GM12878 (cell line): ENCODE measurements around the gene CHRM5. TPM values are rescaled to one million over a fixed set of nuclear protein-coding genes. Genes with fewer than 3 reads are reported as not detected.
A peak's percentile ranks its signal among the peaks of the same experiment; 100 is the strongest.

Experiments used
- ATAC-seq: fragments of 200-7000 bp; cut with Tn5 transposase; 3 replicates; pipeline ENCODE4 v1.9.1; 2020; ENCODE audit warnings: mild to moderate bottlenecking, moderate library complexity
- BruUV-seq: library from RNA; stranded (reverse); fragments of 400-500 nt; replicated peaks from 2 replicates; lab custom pipeline; 2021; lab: Mats Ljungman, UMichigan
- CTCF ChIA-PET: fragments of 300-600 bp; sonication (Branson Sonifier 250); formaldehyde crosslinking; extraction: SDS; loops from one replicate; lab custom pipeline; 2021; ENCODE audit warnings: inconsistent platforms; lab: Yijun Ruan, JAX
- POLR2A ChIA-PET: fragments of 350-600 bp; formaldehyde crosslinking; extraction: SDS; loops from one replicate; lab custom pipeline; 2021; ENCODE audit warnings: inconsistent platforms; lab: Charles Lee
- RAD21 ChIA-PET: fragments of 300-600 bp; sonication (Branson Sonifier 250); formaldehyde crosslinking; loops from one replicate; lab custom pipeline; 2023; ENCODE audit warnings: antibody characterized with exemption; ENCODE audit not compliant: unreplicated experiment; lab: Charles Lee
- SMC1A ChIA-PET: fragments of 300-600 bp; sonication (Branson Sonifier 250); formaldehyde crosslinking; loops from one replicate; lab custom pipeline; 2023; ENCODE audit not compliant: unreplicated experiment, uncharacterized antibody; lab: Charles Lee
- DNase-seq: peaks from one replicate; pipeline ENCODE4 v3.0.0-alpha.2; 2011; ENCODE audit warnings: low read depth, low spot score
- FAIRE-seq: peaks from 3 replicates; lab custom pipeline; 2011; peaks lifted over from hg19 to GRCh38; lab: Jason Lieb, UNC
- H2AFZ ChIP-seq: 2 replicates; pipeline ENCODE4 v1.6.0; 2011; ENCODE audit warnings: low read depth, low read length, control low read depth; ENCODE audit not compliant: control insufficient read depth
- H3K27ac ChIP-seq: 2 replicates; pipeline ENCODE4 v1.5.1; 2011; ENCODE audit warnings: control low read depth; ENCODE audit not compliant: control insufficient read depth, insufficient read depth
- H3K27me3 ChIP-seq, 2 experiments: replicated peaks in 1 of 2; 2 replicates each; pipeline versions ENCODE4 v1.6.0 to v1.6.1; 2011; ENCODE audit warnings: low read length in 1 of 2; ENCODE audit not compliant: control insufficient read depth in 2 of 2, insufficient read depth in 2 of 2
- H3K36me3 ChIP-seq, 2 experiments: 2 replicates each; pipeline ENCODE4 v1.5.1; 2011; ENCODE audit warnings: low read length in 1 of 2; ENCODE audit not compliant: control insufficient read depth in 2 of 2, insufficient read depth in 2 of 2
- H3K4me1 ChIP-seq: 2 replicates; pipeline ENCODE4 v1.6.1; 2011; ENCODE audit warnings: mild to moderate bottlenecking, low read length, moderate library complexity, mixed read lengths; ENCODE audit not compliant: control insufficient read depth, insufficient read depth
- H3K4me2 ChIP-seq: 2 replicates; pipeline ENCODE4 v1.6.0; 2011; ENCODE audit warnings: control low read depth; ENCODE audit not compliant: control insufficient read depth, insufficient read depth
- H3K4me3 ChIP-seq: fragments of 200-600 bp; sonication (generic); 2 replicates; pipeline ENCODE4 v1.5.1; 2016
- H3K79me2 ChIP-seq: 2 replicates; pipeline ENCODE4 v1.6.0; 2011; ENCODE audit warnings: low read length; ENCODE audit not compliant: control insufficient read depth, insufficient read depth
- H3K9ac ChIP-seq: 2 replicates; pipeline ENCODE4 v1.8.0; 2011; ENCODE audit warnings: low read length, control low read depth, mixed read lengths; ENCODE audit not compliant: control insufficient read depth, insufficient read depth
- H3K9me3 ChIP-seq: replicated peaks from 3 replicates; pipeline ENCODE4 v1.5.1; 2011; ENCODE audit warnings: mild to moderate bottlenecking, low read length; ENCODE audit not compliant: control insufficient read depth, insufficient read depth
- H4K20me1 ChIP-seq: 2 replicates; pipeline ENCODE4 v1.6.0; 2011; ENCODE audit not compliant: control insufficient read depth, insufficient read depth
- BACH1 ChIP-seq: fragments of 450-650 bp; IDR thresholded peaks from 2 replicates; pipeline ENCODE4 v1.6.1; 2017; ENCODE audit warnings: mild to moderate bottlenecking, borderline replicate concordance
- EZH2 ChIP-seq: IDR thresholded peaks from 2 replicates; pipeline ENCODE4 v1.6.1; 2012; ENCODE audit warnings: low read depth, mild to moderate bottlenecking, control low read depth, inconsistent platforms, low read length, borderline replicate concordance; ENCODE audit not compliant: control insufficient read depth
- JUND ChIP-seq: IDR thresholded peaks from 2 replicates; pipeline ENCODE4 v1.6.1; 2012; ENCODE audit warnings: low read depth, mild to moderate bottlenecking, low read length, improper control_type of control experiment, moderate library complexity
- KDM1A ChIP-seq: fragments of 200-600 bp; sonication (generic); IDR thresholded peaks from 2 replicates; pipeline ENCODE4 v1.6.1; 2016; ENCODE audit warnings: borderline replicate concordance
- LARP7 ChIP-seq: fragments of 450-650 bp; IDR thresholded peaks from 2 replicates; pipeline ENCODE4 v1.6.1; 2017; ENCODE audit warnings: mild to moderate bottlenecking
- MTA3 ChIP-seq: IDR thresholded peaks from 2 replicates; pipeline ENCODE4 v1.6.1; 2012; ENCODE audit warnings: low read length, inconsistent platforms, borderline replicate concordance
- NBN ChIP-seq: fragments of 450-650 bp; IDR thresholded peaks from 2 replicates; pipeline ENCODE4 v1.6.1; 2016
- PAX8 ChIP-seq: fragments of 450-650 bp; IDR thresholded peaks from 2 replicates; pipeline ENCODE4 v1.6.1; 2017; ENCODE audit warnings: mild to moderate bottlenecking, moderate library complexity
- POLR2A ChIP-seq: IDR thresholded peaks from 2 replicates; pipeline ENCODE4 v1.6.1; 2011; ENCODE audit warnings: low read depth, mild to moderate bottlenecking, low read length
- SP1 ChIP-seq: IDR thresholded peaks from one replicate; pipeline ENCODE4 v1.6.1; 2011; ENCODE audit warnings: low read depth, low read length
- ZNF622 ChIP-seq: fragments of 450-650 bp; IDR thresholded peaks from 2 replicates; pipeline ENCODE4 v1.6.1; 2017; ENCODE audit warnings: mild to moderate bottlenecking, inconsistent platforms
- WGBS: methylation state at CpG from one replicate; pipeline ENCODE4 v1.1.6; 2016; ENCODE audit warnings: low lambda C conversion rate; ENCODE audit not compliant: insufficient replicate concordance, insufficient coverage; ENCODE audit errors: missing lambda C conversion rate; 5-methylcytosine and 5-hydroxymethylcytosine counted together
- in situ Hi-C: fragments of 300-500 bp; cut with MboI; formaldehyde crosslinking; loops from 9 replicates; pipeline ENCODE4 v1.14.3; 2018; ENCODE audit warnings: mixed read lengths
- intact Hi-C: fragments of 100-400 bp; cut with micrococcal nuclease; formaldehyde crosslinking; loops from one replicate; pipeline ENCODE4 v1.14.2; 2022; ENCODE audit not compliant: unreplicated experiment
- polyA plus RNA-seq, 11 experiments: library from polyadenylated mRNA; depleted of rRNA in 4 of 11; unstranded in 6 of 11; stranded (reverse) in 5 of 11; fragments of >200 nt; fragmentation: Nextera tagmentation in 4 of 11; fragmentation: Illumina TruSeq in 1 of 11; extraction: Ambion mirVana in 4 of 11; extraction: Trizol in 1 of 11; gene quantifications; 1 replicate in 1 of 11; 2 replicates in 10 of 11; pipeline versions ENCODE4 v1.2.1 to v1.2.3, GENCODE V29; 2011 to 2016; ENCODE audit warnings: inconsistent platforms in 2 of 11, missing spikeins in 2 of 11, low read depth in 1 of 11
- total RNA-seq, 4 experiments: library from RNA; depleted of rRNA in 3 of 4; stranded (reverse); fragments of >200 nt in 3 of 4; fragmentation: Illumina TruSeq in 1 of 4; extraction: Trizol in 1 of 4; gene quantifications; 2 replicates each; pipeline versions ENCODE4 v1.2.1 to v1.2.3, GENCODE V29; 2013 to 2021
- TF ChIP-seq, protein P1 (sequence below): IDR thresholded peaks from 2 replicates; pipeline ENCODE4 v1.6.1; 2011; ENCODE audit warnings: mild to moderate bottlenecking, low read depth, low read length, moderate library complexity; ENCODE audit not compliant: insufficient replicate concordance
- TF ChIP-seq, protein P2 (sequence below): fragments of 450-650 bp; IDR thresholded peaks from 2 replicates; pipeline ENCODE4 v1.6.1; 2017; ENCODE audit warnings: mild to moderate bottlenecking, moderate library complexity

Gene CHRM5
- total and polyA plus RNA-seq, 10 of the 15 experiments (the other 5 are each of a cell fraction or from before 2014, with no cell fraction given) = 0.01 to 0.10 (median 0.04) TPM; not detected in 6

DNA sequence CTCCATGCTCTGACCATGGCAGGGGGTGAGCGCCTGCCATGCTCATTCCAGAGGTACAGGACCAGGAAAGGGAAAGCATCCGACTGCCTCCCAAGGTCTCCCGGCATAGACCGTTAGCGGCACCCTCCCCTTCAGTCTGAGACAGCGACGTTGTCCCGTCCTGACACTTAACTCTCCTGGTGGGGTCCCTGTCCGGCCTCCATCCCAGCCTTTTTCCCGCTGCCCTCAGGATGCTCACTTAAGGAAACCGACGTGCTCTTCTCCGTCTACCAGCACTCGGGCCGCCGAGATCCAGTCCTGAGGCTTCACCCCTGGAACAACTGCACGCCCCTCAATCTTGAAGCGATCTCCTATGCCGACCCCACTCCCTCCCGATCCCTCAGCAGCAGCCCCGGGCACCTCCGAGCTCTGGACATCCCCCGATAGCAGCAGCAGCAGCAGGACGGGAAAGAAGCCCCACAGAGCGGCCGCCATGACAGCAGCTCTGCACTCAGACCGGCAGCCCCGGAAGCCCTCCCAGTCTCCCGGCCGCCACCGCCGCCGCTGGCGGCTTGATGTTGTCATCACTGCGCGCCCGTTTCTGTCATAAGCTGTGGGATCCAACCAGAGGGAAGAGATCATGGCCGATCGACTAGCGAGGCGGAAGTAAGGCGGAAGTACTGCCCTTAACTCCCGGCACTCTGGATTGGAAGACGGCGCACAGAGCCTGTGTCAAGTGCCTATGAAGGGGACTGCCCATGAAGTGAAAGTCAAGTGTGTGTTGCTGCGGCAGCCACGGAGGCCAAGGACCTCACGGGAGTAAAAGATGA, 133.3 kb downstream of the CHRM5 start, which contains the start of the genes EMC7 and PGBD4:
TSS of gene EMC7 (minus strand) at position 497 of the 809 bp plus-strand sequence. CDS start at position 474, 23 bp downstream.
TSS of gene PGBD4 (plus strand) at position 718 of the 809 bp plus-strand sequence. CDS start 449 bp downstream, outside the sequence.
- intact Hi-C loops (loop anchor here (5.0 to 10.0 kb wide), 2 partner anchors 266 to 483 kb away; partner anchors contain the start of genes GOLGA8B and LPCAT4), in situ Hi-C loops (loop anchor here (5.0 kb wide), 1 partner anchor 116 kb away; no protein-coding TSS in a partner anchor)
- peaks cover 55% of the 10 kb centered on the region for H3K79me2 ChIP-seq
- H3K9me3 ChIP-seq = no peaks in the 10 kb centered on the region
- BruUV-seq = TSS peak; percentile 82
- H3K4me2 ChIP-seq = peak within 1 kb of the TSS; percentile 48
- SMC1A ChIA-PET = interaction anchor here (0.9 to 1.0 kb wide), 2 partner anchors 107 to 123 kb away, joined by 3 to 4 read pairs; partner anchors contain the start of gene EMC4
- peak; percentile 97 for DNase-seq
- H3K27me3 ChIP-seq = no peaks in the 10 kb centered on the region
- 0 out of 4 replicates have a peak, but pooled peaks cover 0 to 3% of the 10 kb centered on the region in 2 experiments for H3K36me3 ChIP-seq
- CTCF ChIA-PET = interaction anchor here (0.7 kb wide), 2 partner anchors 108 to 483 kb away, joined by 4 read pairs; partner anchors contain the start of gene KATNBL1
- peak within 1 kb of the TSS; percentile 77 for H3K27ac ChIP-seq
- H3K4me3 ChIP-seq = peak within 1 kb of the TSS; percentile 92
- under 1% methylated on average over 47 of the region's 48 CpGs for WGBS
- H3K4me1 ChIP-seq = 0 out of 2 replicates have a peak, but pooled peaks cover 4% of the 10 kb centered on the region
- H2AFZ ChIP-seq = peak within 1 kb of the TSS; percentile 98
- RAD21 ChIA-PET = interaction anchor here (1.0 to 1.6 kb wide), 2 partner anchors 8 to 266 kb away, joined by 4 to 6 read pairs; no protein-coding TSS in a partner anchor
- peak; percentile 98 for FAIRE-seq
- no peaks in the 10 kb centered on the region for H4K20me1 ChIP-seq
- POLR2A ChIA-PET = interaction anchor here (0.5 to 0.7 kb wide), 2 partner anchors 13 to 1193 kb away, joined by 3 to 4 read pairs; no protein-coding TSS in a partner anchor
- H3K9ac ChIP-seq = peak within 1 kb of the TSS; percentile 89
- ATAC-seq = peak; percentile 98
- TF ChIP-seq POLR2A = peak; percentile 97
- TF ChIP-seq ZNF622 = no peak
- TF ChIP-seq EZH2 = no peak
- TF ChIP-seq, protein P1, sequence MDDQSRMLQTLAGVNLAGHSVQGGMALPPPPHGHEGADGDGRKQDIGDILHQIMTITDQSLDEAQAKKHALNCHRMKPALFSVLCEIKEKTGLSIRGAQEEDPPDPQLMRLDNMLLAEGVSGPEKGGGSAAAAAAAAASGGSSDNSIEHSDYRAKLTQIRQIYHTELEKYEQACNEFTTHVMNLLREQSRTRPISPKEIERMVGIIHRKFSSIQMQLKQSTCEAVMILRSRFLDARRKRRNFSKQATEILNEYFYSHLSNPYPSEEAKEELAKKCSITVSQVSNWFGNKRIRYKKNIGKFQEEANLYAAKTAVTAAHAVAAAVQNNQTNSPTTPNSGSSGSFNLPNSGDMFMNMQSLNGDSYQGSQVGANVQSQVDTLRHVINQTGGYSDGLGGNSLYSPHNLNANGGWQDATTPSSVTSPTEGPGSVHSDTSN = peak; percentile 4
- TF ChIP-seq SP1 = peak; percentile 56
- TF ChIP-seq NBN = peak; percentile 97
- no peak for TF ChIP-seq MTA3
- TF ChIP-seq BACH1 = no peak
- no peak for TF ChIP-seq KDM1A
- TF ChIP-seq JUND = no peak
- no peak for TF ChIP-seq PAX8
- TF ChIP-seq LARP7 = peak; percentile 29; the same call in 1 of the 2 replicates
- TF ChIP-seq, protein P2, sequence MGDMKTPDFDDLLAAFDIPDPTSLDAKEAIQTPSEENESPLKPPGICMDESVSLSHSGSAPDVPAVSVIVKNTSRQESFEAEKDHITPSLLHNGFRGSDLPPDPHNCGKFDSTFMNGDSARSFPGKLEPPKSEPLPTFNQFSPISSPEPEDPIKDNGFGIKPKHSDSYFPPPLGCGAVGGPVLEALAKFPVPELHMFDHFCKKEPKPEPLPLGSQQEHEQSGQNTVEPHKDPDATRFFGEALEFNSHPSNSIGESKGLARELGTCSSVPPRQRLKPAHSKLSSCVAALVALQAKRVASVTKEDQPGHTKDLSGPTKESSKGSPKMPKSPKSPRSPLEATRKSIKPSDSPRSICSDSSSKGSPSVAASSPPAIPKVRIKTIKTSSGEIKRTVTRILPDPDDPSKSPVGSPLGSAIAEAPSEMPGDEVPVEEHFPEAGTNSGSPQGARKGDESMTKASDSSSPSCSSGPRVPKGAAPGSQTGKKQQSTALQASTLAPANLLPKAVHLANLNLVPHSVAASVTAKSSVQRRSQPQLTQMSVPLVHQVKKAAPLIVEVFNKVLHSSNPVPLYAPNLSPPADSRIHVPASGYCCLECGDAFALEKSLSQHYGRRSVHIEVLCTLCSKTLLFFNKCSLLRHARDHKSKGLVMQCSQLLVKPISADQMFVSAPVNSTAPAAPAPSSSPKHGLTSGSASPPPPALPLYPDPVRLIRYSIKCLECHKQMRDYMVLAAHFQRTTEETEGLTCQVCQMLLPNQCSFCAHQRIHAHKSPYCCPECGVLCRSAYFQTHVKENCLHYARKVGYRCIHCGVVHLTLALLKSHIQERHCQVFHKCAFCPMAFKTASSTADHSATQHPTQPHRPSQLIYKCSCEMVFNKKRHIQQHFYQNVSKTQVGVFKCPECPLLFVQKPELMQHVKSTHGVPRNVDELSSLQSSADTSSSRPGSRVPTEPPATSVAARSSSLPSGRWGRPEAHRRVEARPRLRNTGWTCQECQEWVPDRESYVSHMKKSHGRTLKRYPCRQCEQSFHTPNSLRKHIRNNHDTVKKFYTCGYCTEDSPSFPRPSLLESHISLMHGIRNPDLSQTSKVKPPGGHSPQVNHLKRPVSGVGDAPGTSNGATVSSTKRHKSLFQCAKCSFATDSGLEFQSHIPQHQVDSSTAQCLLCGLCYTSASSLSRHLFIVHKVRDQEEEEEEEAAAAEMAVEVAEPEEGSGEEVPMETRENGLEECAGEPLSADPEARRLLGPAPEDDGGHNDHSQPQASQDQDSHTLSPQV = no peak
